GM12891 (cell line): Measurements from ENCODE around the gene NXNL2.
A peak's percentile ranks its signal among the peaks of the same experiment; 100 is the strongest.

Source experiments
- DNase-seq: peaks from one replicate; pipeline ENCODE4 v3.0.0; 2011; ENCODE audit warnings: low spot score; ENCODE audit not compliant: insufficient read length
- FAIRE-seq: peaks from 2 replicates; lab custom pipeline; 2011; peaks lifted over from hg19 to GRCh38; lab: Jason Lieb, UNC
- PAX5 ChIP-seq: IDR thresholded peaks from 2 replicates; pipeline ENCODE4 v1.6.1; 2011; ENCODE audit warnings: low read length, moderate library complexity, mild to moderate bottlenecking; ENCODE audit not compliant: insufficient read depth, severe bottlenecking
- POLR2A ChIP-seq: IDR thresholded peaks from 2 replicates; pipeline ENCODE4 v1.6.1; 2011; ENCODE audit warnings: low read depth, low read length, control low read depth
- POLR2AphosphoS5 ChIP-seq: IDR thresholded peaks from 2 replicates; pipeline ENCODE4 v1.6.1; 2011; ENCODE audit warnings: low read depth, low read length, control low read depth
- POU2F2 ChIP-seq: IDR thresholded peaks from 2 replicates; pipeline ENCODE4 v1.6.1; 2011; ENCODE audit warnings: low read depth, mild to moderate bottlenecking, control low read depth, low read length, moderate library complexity
- SPI1 ChIP-seq: IDR thresholded peaks from 2 replicates; pipeline ENCODE4 v1.6.1; 2011; ENCODE audit warnings: low read depth, low read length, control low read depth
- TAF1 ChIP-seq: IDR thresholded peaks from 2 replicates; pipeline ENCODE4 v1.6.1; 2011; ENCODE audit warnings: low read depth, low read length, control low read depth

NXNL2 gene

GRCh38 chr9:88539246-88539645 lies 4.3 kb downstream of the NXNL2 start:
- DNase-seq = no peak
- TF ChIP-seq POLR2A (no peak), SPI1 (no peak)
- no peak for FAIRE-seq

DNA sequence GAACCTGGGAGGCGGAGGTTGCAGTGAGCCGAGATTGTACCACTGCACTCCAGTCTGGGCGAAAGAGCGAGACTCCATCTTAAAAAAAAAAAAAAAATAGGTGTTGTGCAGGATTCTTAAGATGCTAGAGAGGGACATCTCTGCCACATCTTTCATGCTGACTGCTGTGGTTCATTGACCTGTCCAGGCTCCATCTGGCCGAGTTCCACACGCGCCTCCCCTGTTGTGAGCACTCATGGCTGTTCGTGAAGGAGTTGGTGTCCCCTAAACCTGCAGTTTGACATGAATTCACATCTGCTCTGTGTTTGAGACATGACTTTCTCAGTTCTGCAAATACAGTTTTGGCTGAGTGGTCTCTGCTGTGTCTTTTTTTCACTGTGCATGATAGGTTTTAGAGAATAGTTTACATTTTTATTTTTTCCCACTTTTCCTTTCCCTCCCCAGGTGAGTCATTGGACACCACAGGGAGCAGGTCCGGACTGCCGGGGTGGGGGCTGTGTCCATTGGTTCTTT lies 5.3 kb downstream of the NXNL2 start:
- TF ChIP-seq SPI1 (peak; percentile 68), TAF1 (no peak)
- FAIRE-seq (no peak), DNase-seq (no peak)

- DNase-seq = no peak
- FAIRE-seq = no peak
- TF ChIP-seq SPI1 = no peak
- no peak for TF ChIP-seq POU2F2
- TF ChIP-seq POLR2A = no peak
These were observed 9.3 kb downstream of the NXNL2 start for GRCh38 chr9:88544245-88544644.

- FAIRE-seq = no peak
- no peak for DNase-seq
- no peak for TF ChIP-seq SPI1
- no peak for TF ChIP-seq POU2F2
- no peak for TF ChIP-seq PAX5
- TF ChIP-seq POLR2AphosphoS5 = no peak
- no peak for TF ChIP-seq TAF1
- no peak for TF ChIP-seq POLR2A
These were observed 16.7 kb downstream of the NXNL2 start for GRCh38 chr9:88551546-88552137.

DNA sequence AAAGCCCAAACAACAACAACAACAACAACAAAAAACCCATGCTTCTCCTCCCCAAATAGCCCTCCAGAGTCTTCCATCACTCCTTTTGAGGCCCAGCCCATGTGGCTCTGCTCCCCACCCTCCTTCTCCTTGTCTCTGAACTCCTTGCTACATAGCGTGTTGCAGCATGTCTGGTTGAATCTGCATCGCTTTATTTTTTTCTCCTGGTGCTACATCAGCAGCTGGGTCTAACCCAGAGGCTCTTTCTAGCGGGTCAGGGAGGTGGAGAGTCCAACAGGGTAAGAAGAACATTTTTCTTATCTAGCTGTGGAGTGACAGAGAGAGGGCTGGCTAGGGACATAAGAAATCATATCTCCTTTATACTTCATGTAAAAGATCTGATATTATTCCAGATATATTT lies 18.4 kb downstream of the NXNL2 start:
- no peak for DNase-seq
- TF ChIP-seq POU2F2 = no peak
- no peak for TF ChIP-seq PAX5
- no peak for TF ChIP-seq SPI1
- TF ChIP-seq POLR2AphosphoS5 = no peak
- TF ChIP-seq POLR2A = no peak
- TF ChIP-seq TAF1 = no peak
- no peak for FAIRE-seq

DNA sequence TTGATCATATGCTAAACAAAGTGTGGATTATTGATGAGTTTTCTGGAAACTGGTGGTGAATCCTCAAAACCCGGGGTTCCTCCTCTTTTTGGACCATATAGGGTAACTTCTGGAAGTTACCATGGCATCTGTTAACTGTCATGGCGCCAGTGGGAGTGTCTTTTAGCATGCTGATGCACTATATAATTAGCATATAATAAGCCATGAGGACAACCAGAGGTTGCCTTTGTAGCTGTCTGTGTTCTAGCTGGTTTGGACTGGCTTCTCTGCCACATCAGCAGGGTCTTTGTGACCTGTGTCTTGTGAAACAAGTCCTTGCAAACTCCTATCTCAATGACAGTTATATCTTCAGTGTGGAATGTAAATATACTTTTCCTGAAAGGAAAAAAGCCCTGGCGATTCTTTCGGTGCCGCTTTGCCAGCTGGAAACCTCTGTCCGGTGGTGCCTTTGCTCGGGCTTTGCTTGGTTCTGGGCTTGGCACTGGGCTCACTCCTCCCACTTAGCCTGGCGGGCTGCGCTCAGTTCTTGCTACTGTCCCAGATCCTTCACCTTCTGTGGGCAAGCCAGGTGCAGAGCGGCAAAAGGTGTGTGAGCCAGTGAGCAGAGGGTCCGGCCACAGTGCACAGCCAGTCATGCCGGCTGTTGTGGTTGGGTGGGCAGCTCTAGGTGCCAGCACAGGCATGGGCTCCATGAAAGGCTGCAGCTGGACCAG lies 20.4 kb downstream of the NXNL2 start:
- DNase-seq (no peak), FAIRE-seq (no peak)
- TF ChIP-seq TAF1 (no peak), SPI1 (no peak), PAX5 (no peak), POLR2AphosphoS5 (no peak), POU2F2 (no peak), POLR2A (no peak)

DNA sequence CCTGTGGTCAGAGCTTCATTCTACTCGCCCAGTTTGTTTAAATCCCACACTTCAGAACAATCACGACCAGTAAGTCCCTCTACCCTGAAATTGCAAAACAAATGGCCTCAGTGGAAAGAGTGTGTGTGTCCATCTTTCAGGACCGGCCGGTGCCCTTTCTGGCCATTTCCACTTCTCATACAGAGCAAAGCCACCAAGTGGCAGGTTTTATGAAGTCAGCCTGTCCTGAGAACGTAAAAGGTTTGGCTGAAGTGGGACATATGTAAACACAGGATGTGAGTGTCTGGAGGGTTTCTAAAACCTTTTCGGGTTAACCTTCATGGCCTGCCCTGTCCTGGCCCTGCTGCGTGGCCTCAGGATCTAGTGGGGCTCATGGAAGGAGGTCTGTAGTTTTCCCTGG lies 24.7 kb downstream of the NXNL2 start:
- TF ChIP-seq POLR2A (no peak), PAX5 (no peak), POU2F2 (no peak), TAF1 (no peak), POLR2AphosphoS5 (no peak)
- no peak for DNase-seq
- no peak for FAIRE-seq

GRCh38 chr9:88567870-88568269 lies 32.9 kb downstream of the NXNL2 start:
- no peak for TF ChIP-seq TAF1
- no peak for TF ChIP-seq POU2F2
- no peak for TF ChIP-seq POLR2A
- no peak for TF ChIP-seq POLR2AphosphoS5
- TF ChIP-seq SPI1 = no peak
- no peak for TF ChIP-seq PAX5
- FAIRE-seq (no peak), DNase-seq (no peak)

GRCh38 chr9:88571419-88571818 lies 36.4 kb downstream of the NXNL2 start:
- FAIRE-seq = no peak
- TF ChIP-seq SPI1 (no peak), PAX5 (no peak), POU2F2 (no peak), TAF1 (no peak)

DNA sequence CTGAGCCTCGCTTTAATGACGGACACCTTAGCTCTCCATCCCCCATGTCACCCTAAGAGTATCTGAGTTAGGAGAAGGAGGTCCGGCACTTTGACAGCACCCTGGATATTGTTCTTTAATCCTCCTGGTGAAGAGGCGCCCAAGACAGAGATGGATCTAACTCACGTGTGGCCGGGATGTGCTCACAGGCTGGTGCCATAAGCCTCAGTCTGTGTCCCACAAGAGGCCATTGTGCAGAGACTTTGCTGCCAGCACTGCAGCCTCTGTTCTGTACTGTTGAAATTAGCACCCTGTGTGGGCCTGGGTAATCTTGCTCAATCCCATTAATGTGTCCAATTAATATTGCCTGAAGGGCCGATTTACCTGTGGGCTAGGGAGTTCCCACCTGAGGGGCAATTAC lies 37.7 kb downstream of the NXNL2 start:
- no peak for DNase-seq
- no peak for FAIRE-seq
- TF ChIP-seq POLR2A (no peak), SPI1 (no peak), TAF1 (no peak), PAX5 (no peak), POU2F2 (no peak), POLR2AphosphoS5 (no peak)

More at GRCh38 chr9:88571419-88571818, 36.4 kb downstream of the NXNL2 start:
- no peak for DNase-seq
